HepG2 (cell line): ENCODE measurements around the gene PRAMEF13.

ENCODE experiments used
- ATRX ChIP-seq: sonication (generic); formaldehyde crosslinking; IDR thresholded peaks from 2 replicates; pipeline ENCODE4 v1.4.0; 2020; ENCODE audit warnings: missing genetic modification reagents, borderline replicate concordance
- CREB1 ChIP-seq, 2 experiments: fragments of 450-650 bp in 1 of 2; IDR thresholded peaks; 2 replicates each; pipeline ENCODE4 v1.6.1; 2016 to 2017; ENCODE audit warnings: control low read depth in 1 of 2, mild to moderate bottlenecking in 1 of 2, missing compliant biosample characterization in 1 of 2, missing genetic modification characterization in 1 of 2
- CTCF ChIP-seq: sonication (generic); formaldehyde crosslinking; IDR thresholded peaks from 2 replicates; pipeline ENCODE4 v1.5.0; 2020; ENCODE audit warnings: mild to moderate bottlenecking, missing genetic modification reagents, moderate library complexity
- DPF2 ChIP-seq: sonication (generic); formaldehyde crosslinking; IDR thresholded peaks from 2 replicates; pipeline ENCODE4 v1.4.0; 2020; ENCODE audit warnings: mild to moderate bottlenecking, low read depth, missing genetic modification reagents, borderline replicate concordance
- GABPA ChIP-seq, 2 experiments: IDR thresholded peaks; 2 replicates each; pipeline ENCODE4 v1.6.1; 2011 to 2016; ENCODE audit warnings: low read depth in 2 of 2, low read length in 1 of 2, missing biosample characterization in 1 of 2, missing genetic modification characterization in 1 of 2
- HOXA3 ChIP-seq: sonication (generic); formaldehyde crosslinking; IDR thresholded peaks from 2 replicates; pipeline ENCODE4 v1.5.0; 2020; ENCODE audit warnings: missing genetic modification reagents
- RNF2 ChIP-seq: fragments of 450-650 bp; conservative IDR thresholded peaks from 2 replicates; pipeline ENCODE4 v1.6.1; 2016; ENCODE audit warnings: low read depth
- TAF15 ChIP-seq: fragments of 200-400 bp; formaldehyde crosslinking; IDR thresholded peaks from one replicate; pipeline ENCODE4 v1.6.1; 2018; ENCODE audit warnings: mild to moderate bottlenecking, low read depth, low read length; ENCODE audit not compliant: poor library complexity, severe bottlenecking
- TRAFD1 ChIP-seq: sonication (generic); formaldehyde crosslinking; IDR thresholded peaks from 2 replicates; pipeline ENCODE4 v1.5.1; 2020; ENCODE audit warnings: missing genetic modification reagents, mild to moderate bottlenecking, borderline replicate concordance
- TF ChIP-seq, protein P1 (sequence below): sonication (generic); formaldehyde crosslinking; IDR thresholded peaks from 2 replicates; pipeline ENCODE4 v1.4.0; 2020; ENCODE audit warnings: missing genetic modification reagents
- TF ChIP-seq, protein P2 (sequence below): IDR thresholded peaks from 2 replicates; pipeline ENCODE4 v1.6.1; 2012; ENCODE audit warnings: low read length, improper control_type of control experiment

- no peak for TF ChIP-seq CTCF (CRISPR knock-in tag)
- TF ChIP-seq TRAFD1 (CRISPR knock-in tag), result no peak
- no peak for TF ChIP-seq TAF15
- no peak for TF ChIP-seq RNF2
- TF ChIP-seq, protein P1, sequence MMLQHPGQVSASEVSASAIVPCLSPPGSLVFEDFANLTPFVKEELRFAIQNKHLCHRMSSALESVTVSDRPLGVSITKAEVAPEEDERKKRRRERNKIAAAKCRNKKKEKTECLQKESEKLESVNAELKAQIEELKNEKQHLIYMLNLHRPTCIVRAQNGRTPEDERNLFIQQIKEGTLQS (CRISPR knock-in tag), result no peak
- TF ChIP-seq, protein P2, sequence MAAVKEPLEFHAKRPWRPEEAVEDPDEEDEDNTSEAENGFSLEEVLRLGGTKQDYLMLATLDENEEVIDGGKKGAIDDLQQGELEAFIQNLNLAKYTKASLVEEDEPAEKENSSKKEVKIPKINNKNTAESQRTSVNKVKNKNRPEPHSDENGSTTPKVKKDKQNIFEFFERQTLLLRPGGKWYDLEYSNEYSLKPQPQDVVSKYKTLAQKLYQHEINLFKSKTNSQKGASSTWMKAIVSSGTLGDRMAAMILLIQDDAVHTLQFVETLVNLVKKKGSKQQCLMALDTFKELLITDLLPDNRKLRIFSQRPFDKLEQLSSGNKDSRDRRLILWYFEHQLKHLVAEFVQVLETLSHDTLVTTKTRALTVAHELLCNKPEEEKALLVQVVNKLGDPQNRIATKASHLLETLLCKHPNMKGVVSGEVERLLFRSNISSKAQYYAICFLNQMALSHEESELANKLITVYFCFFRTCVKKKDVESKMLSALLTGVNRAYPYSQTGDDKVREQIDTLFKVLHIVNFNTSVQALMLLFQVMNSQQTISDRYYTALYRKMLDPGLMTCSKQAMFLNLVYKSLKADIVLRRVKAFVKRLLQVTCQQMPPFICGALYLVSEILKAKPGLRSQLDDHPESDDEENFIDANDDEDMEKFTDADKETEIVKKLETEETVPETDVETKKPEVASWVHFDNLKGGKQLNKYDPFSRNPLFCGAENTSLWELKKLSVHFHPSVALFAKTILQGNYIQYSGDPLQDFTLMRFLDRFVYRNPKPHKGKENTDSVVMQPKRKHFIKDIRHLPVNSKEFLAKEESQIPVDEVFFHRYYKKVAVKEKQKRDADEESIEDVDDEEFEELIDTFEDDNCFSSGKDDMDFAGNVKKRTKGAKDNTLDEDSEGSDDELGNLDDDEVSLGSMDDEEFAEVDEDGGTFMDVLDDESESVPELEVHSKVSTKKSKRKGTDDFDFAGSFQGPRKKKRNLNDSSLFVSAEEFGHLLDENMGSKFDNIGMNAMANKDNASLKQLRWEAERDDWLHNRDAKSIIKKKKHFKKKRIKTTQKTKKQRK, result no peak
- TF ChIP-seq DPF2, result no peak
- TF ChIP-seq ATRX (CRISPR knock-in tag), result no peak
- TF ChIP-seq GABPA (IDR thresholded peaks at IDR 0.05; ENCODE audit: low read depth, low read length), result no peak
- TF ChIP-seq GABPA (CRISPR knock-in tag; IDR thresholded peaks at IDR 0.05; ENCODE audit: low read depth), result no peak
- no peak for TF ChIP-seq HOXA3
- no peak for TF ChIP-seq CREB1 (IDR thresholded peaks at IDR 0.05)
- no peak for TF ChIP-seq CREB1 (CRISPR knock-in tag; IDR thresholded peaks at IDR 0.05)
These were observed 23.4 kb upstream of the PRAMEF13 start for GRCh38 chr1:13224480-13225060.
